Measurements from ENCODE around the gene THRAP3. TPM values are rescaled to one million over a fixed set of nuclear protein-coding genes. Genes with fewer than 3 reads are reported as not detected.
A peak's percentile ranks its signal among the peaks of the same experiment; 100 is the strongest.

The THRAP3 gene
- total and polyA plus RNA-seq, 4 experiments from 2014 or later, result 58.5 to 130 (median 113) TPM

DNA sequence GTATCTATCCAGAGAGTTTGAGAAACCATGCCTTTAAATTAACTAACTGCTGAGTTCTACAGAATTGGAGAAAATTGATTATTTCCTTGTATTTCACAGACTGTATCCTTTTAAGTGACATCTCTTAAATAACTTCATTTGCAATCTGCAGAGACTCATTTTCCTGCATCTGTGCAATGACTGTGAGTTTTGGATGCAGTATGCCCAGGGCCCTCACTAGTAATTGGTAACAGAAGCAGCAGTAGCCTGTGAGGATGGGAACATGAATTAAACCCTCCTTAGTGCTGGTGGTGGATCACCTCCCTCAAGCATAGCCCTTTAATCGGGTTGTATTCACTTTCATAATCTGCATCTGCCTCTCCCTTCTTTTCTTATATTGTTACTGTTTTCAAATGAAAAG, 60.3 kb downstream of the THRAP3 start:
- ChIA-PET POLR2A (ENCODE audit: partially characterized antibody) (interaction anchor here (2.1 kb wide), 1 partner anchor 135 kb away, joined by 15 read pairs; the partner anchor contains the start of gene TRAPPC3), CTCF (ENCODE audit: partially characterized antibody) (interaction anchor here (1.2 to 5.4 kb wide), 11 partner anchors 10 to 182 kb away, joined by 3 to 57 read pairs (median 9); partner anchors contain the start of genes MAP7D1 and TRAPPC3)
- peak overlapping the region in 5 of 7 donors; percentile 14 to 76 (median 40) for H3K27ac Mint-ChIP-seq

DNA sequence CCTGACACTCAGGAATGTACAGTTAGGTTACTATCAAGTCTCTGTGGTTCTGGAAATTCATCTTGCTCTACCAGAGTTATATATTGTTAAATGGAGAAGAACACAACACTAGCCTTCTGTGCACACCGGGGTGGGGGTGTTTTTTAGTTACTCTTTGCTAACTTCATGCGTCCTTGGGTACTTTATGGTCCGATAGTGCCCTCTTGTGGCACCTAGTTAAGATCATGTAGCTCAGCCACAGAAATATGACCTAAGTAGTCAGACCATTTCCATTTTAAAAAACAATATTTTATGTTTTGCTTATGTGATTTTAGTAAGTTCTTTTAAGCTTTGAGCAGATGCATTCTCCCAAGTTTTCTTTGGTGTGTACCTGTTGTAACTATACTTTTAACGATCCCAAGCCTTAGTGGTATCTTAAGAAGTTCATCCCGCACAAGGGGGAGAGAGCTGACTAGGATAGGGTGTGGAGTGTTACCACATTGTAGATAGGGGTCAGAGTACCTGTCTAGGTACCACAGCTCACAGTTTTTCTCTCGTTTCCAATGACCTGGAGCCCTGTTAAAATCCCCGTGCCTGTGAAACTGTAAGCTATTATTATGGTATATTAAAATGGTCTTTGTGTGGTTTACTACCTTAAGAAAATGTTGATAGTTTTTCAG, 61.3 kb downstream of the THRAP3 start:
- CTCF ChIA-PET (ENCODE audit: partially characterized antibody), result interaction anchor here (0.7 to 5.4 kb wide), 39 partner anchors 8 to 402 kb away, joined by 3 to 57 read pairs (median 4); partner anchors contain the start of genes AGO1, EVA1B, LSM10 and MAP7D1

More for the DNA sequence above, 60.3 kb downstream of the THRAP3 start:
- Mint-ChIP-seq H3K9me3 (no peaks in the 10 kb centered on the region), H3K4me1 (peaks cover 14 to 39% (median 24%) of the 10 kb centered on the region in 4 donors), H3K27me3 (no peaks in the 10 kb centered on the region), H3K36me3 (peaks cover 49 to 71% of the 10 kb centered on the region in 2 donors), H3K4me3 (no peak overlapping the region)
- H3K9me3 ChIP-seq (ENCODE audit: control insufficient read depth in 1 of 2, low read length in 2 of 2), result no peaks in the 10 kb centered on the region
- H3K36me3 ChIP-seq (ENCODE audit: insufficient read depth, low read length), result peaks cover 53% of the 10 kb centered on the region
- intact Hi-C loops (cut with micrococcal nuclease), result loop anchor here (10.0 kb wide), 1 partner anchor 400 kb away; the partner anchor contains the start of gene AGO1
- H3K27ac ChIP-seq (ENCODE audit: low read depth, low read length), result no peak overlapping the region
- H3K27me3 ChIP-seq (ENCODE audit: insufficient read depth, low read length), result no peaks in the 10 kb centered on the region
- H3K4me3 ChIP-seq (ENCODE audit: low read length in 2 of 2), result no peak overlapping the region
- DNase-seq, result no peak
- H3K4me1 ChIP-seq (ENCODE audit: insufficient read depth, low read length), result peaks cover 13% of the 10 kb centered on the region

DNA sequence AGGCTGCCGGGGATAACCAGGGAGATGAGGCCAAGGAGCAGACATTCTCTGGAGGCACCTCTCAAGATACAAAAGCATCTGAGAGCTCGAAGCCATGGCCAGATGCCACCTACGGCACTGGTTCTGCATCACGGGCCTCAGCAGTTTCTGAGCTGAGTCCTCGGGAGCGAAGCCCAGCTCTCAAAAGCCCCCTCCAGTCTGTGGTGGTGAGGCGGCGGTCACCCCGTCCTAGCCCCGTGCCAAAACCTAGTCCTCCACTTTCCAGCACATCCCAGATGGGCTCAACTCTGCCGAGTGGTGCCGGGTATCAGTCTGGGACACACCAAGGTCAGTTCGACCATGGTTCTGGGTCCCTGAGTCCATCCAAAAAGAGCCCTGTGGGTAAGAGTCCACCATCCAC, 62.6 kb downstream of the THRAP3 start:
- ChIA-PET CTCF (ENCODE audit: partially characterized antibody) (interaction anchor here (0.7 to 5.4 kb wide), 11 partner anchors 12 to 192 kb away, joined by 3 to 57 read pairs (median 3); partner anchors contain the start of genes MAP7D1 and TRAPPC3), POLR2A (ENCODE audit: partially characterized antibody) (interaction anchor here (1.1 to 2.1 kb wide), 2 partner anchors 100 to 137 kb away, joined by 3 to 15 read pairs; partner anchors contain the start of gene TRAPPC3)
- intact Hi-C loops (cut with micrococcal nuclease), result loop anchor here (10.0 kb wide), 1 partner anchor 402 kb away; the partner anchor contains the start of gene AGO1

More for the DNA sequence above, 61.3 kb downstream of the THRAP3 start:
- POLR2A ChIA-PET (ENCODE audit: partially characterized antibody), result interaction anchor here (0.6 to 2.1 kb wide), 5 partner anchors 61 to 150 kb away, joined by 3 to 15 read pairs (median 4); partner anchors contain the start of gene TRAPPC3
- no peak overlapping the region for H3K27ac ChIP-seq (ENCODE audit: low read depth, low read length)
- H3K9me3 ChIP-seq (ENCODE audit: control insufficient read depth in 1 of 2, low read length in 2 of 2), result no peaks in the 10 kb centered on the region
- peak overlapping the region; percentile 24 to 89 (median 76) for H3K27ac Mint-ChIP-seq
- intact Hi-C loops (cut with micrococcal nuclease), result loop anchor here (1.0 to 10.0 kb wide), 6 partner anchors 61 to 401 kb away; partner anchors contain the start of genes AGO1, THRAP3 and TRAPPC3
- no peak overlapping the region for H3K4me3 ChIP-seq (ENCODE audit: low read length in 2 of 2)
- H3K27me3 ChIP-seq (ENCODE audit: insufficient read depth, low read length), result no peaks in the 10 kb centered on the region
- DNase-seq, result peak; percentile 72 to 81 (median 75)
- no peaks in the 10 kb centered on the region for H3K9me3 Mint-ChIP-seq
- H3K27me3 Mint-ChIP-seq, result no peaks in the 10 kb centered on the region
- peaks cover 13% of the 10 kb centered on the region for H3K4me1 ChIP-seq (ENCODE audit: insufficient read depth, low read length)
- peak overlapping the region in 5 of 8 donors; percentile 5 to 41 (median 13) for H3K4me3 Mint-ChIP-seq
- peaks cover 8 to 29% (median 15%) of the 10 kb centered on the region in 4 donors for H3K4me1 Mint-ChIP-seq
- peaks cover 52 to 76% of the 10 kb centered on the region in 2 donors for H3K36me3 Mint-ChIP-seq
- H3K36me3 ChIP-seq (ENCODE audit: insufficient read depth, low read length), result peaks cover 60% of the 10 kb centered on the region

DNA sequence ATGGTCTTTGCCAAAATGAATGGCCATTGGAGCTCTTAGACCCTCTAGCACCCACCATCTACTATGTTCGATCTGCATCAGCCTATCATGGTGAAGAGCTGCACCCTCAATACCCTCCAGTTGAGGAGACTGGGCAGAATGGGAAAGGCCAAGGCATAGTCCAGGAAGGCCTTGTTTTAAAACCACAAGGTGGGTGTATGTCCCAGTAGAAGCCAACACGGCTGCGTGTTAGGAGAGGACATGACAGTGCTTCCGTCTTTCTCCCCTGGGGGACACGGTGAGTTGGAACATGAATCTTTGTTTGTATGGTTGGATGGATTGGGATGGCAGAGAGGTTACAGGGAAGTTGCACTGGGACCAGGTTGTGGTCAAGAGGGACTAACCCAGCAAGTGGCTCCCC, 63.4 kb downstream of the THRAP3 start:
- ChIA-PET POLR2A (ENCODE audit: partially characterized antibody) (no interaction called here), CTCF (ENCODE audit: partially characterized antibody) (interaction anchor here (0.5 to 5.4 kb wide), 11 partner anchors 11 to 192 kb away, joined by 3 to 57 read pairs (median 3); partner anchors contain the start of gene TRAPPC3)
- Histone ChIP-seq H3K27ac (ENCODE audit: low read depth, low read length) (no peak overlapping the region), H3K4me3 (ENCODE audit: low read length in 2 of 2) (no peak overlapping the region), H3K9me3 (ENCODE audit: control insufficient read depth in 1 of 2, low read length in 2 of 2) (no peaks in the 10 kb centered on the region), H3K4me1 (ENCODE audit: insufficient read depth, low read length) (peaks cover 13% of the 10 kb centered on the region), H3K27me3 (ENCODE audit: insufficient read depth, low read length) (no peaks in the 10 kb centered on the region), H3K36me3 (ENCODE audit: insufficient read depth, low read length) (peaks cover 74% of the 10 kb centered on the region)
- peaks cover 8 to 29% (median 15%) of the 10 kb centered on the region in 4 donors for H3K4me1 Mint-ChIP-seq
- DNase-seq, result no peak
- H3K36me3 Mint-ChIP-seq, result peaks cover 60 to 89% of the 10 kb centered on the region in 2 donors
- peak overlapping the region in 3 of 7 donors; percentile 36 to 87 (median 44) for H3K27ac Mint-ChIP-seq
- H3K9me3 Mint-ChIP-seq, result no peaks in the 10 kb centered on the region
- H3K4me3 Mint-ChIP-seq, result no peak overlapping the region
- no peaks in the 10 kb centered on the region for H3K27me3 Mint-ChIP-seq
- intact Hi-C loops (cut with micrococcal nuclease), result loop anchor here (10.0 kb wide), 1 partner anchor 403 kb away; the partner anchor contains the start of gene AGO1

More for the DNA sequence above, 62.6 kb downstream of the THRAP3 start:
- Mint-ChIP-seq H3K4me1 (peaks cover 8 to 32% (median 15%) of the 10 kb centered on the region in 4 donors), H3K36me3 (peaks cover 56 to 87% of the 10 kb centered on the region in 2 donors), H3K27me3 (no peaks in the 10 kb centered on the region), H3K27ac (peak overlapping the region in 3 of 7 donors; percentile 45 to 88 (median 74)), H3K9me3 (no peaks in the 10 kb centered on the region), H3K4me3 (no peak overlapping the region)
- Histone ChIP-seq H3K9me3 (ENCODE audit: control insufficient read depth in 1 of 2, low read length in 2 of 2) (no peaks in the 10 kb centered on the region), H3K27me3 (ENCODE audit: insufficient read depth, low read length) (no peaks in the 10 kb centered on the region), H3K27ac (ENCODE audit: low read depth, low read length) (no peak overlapping the region), H3K4me1 (ENCODE audit: insufficient read depth, low read length) (peaks cover 13% of the 10 kb centered on the region), H3K4me3 (ENCODE audit: low read length in 2 of 2) (no peak overlapping the region), H3K36me3 (ENCODE audit: insufficient read depth, low read length) (peaks cover 73% of the 10 kb centered on the region)
- no peak for DNase-seq

DNA sequence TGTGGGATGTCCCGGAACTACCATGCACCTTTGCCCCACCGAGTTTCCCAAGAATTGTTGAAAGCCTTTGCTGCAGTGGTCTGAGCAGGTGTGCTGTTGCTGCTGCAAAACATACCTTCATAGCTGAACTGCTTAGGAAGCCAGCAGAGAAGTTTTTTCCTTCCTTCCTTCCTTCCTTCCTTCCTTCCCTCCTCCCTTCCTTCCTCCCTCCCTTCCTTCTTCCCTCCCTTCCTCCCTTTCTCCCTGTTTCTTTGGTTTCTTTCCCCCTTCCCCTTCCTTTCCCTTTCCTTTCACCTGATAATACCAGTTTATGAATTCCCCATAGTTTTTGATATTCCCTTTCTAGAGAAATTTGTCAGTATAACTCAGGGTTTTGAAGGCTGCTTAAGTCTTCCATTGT, 71.1 kb downstream of the THRAP3 start:
- Mint-ChIP-seq H3K27me3 (no peaks in the 10 kb centered on the region), H3K36me3 (peaks cover 41 to 78% of the 10 kb centered on the region in 2 donors), H3K27ac (peak overlapping the region in 4 of 7 donors; percentile 13 to 81 (median 56)), H3K9me3 (no peaks in the 10 kb centered on the region), H3K4me3 (no peak overlapping the region), H3K4me1 (peaks cover 0 to 9% (median 3%) of the 10 kb centered on the region in 4 donors)
- intact Hi-C loops (cut with micrococcal nuclease), result no loop called here
- POLR2A ChIA-PET (ENCODE audit: partially characterized antibody), result no interaction called here
- Histone ChIP-seq H3K4me1 (ENCODE audit: insufficient read depth, low read length) (no peaks in the 10 kb centered on the region), H3K27ac (ENCODE audit: low read depth, low read length) (no peak overlapping the region), H3K27me3 (ENCODE audit: insufficient read depth, low read length) (no peaks in the 10 kb centered on the region), H3K36me3 (ENCODE audit: insufficient read depth, low read length) (peaks cover 62% of the 10 kb centered on the region), H3K9me3 (ENCODE audit: control insufficient read depth in 1 of 2, low read length in 2 of 2) (no peaks in the 10 kb centered on the region), H3K4me3 (ENCODE audit: low read length in 2 of 2) (no peak overlapping the region)
- CTCF ChIA-PET (ENCODE audit: partially characterized antibody), result interaction anchor here (0.6 to 3.6 kb wide), 2 partner anchors 10 to 167 kb away, joined by 3 to 18 read pairs; no protein-coding TSS in a partner anchor
- no peak for DNase-seq

DNA sequence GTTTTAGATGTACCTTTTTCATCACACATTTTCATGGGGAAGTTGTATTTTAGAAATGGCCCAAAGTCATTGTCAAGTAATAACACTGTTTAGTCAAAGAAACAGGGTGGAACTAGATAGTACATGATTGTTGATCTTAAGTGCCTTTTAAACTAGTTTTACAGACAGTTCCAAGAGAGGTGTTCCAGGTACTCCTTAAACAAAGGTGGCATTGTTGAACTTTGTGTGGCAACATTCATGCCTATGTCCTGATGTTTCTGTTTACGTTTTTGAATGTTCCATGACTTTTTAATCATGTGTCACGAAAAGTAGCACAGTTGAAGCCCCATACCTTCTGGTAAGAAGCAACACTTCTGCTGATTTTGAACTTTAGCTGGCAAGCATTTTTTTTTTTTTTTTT, 72.8 kb downstream of the THRAP3 start:
- H3K4me3 Mint-ChIP-seq, result no peak overlapping the region
- intact Hi-C loops (cut with micrococcal nuclease), result no loop called here
- no peaks in the 10 kb centered on the region for H3K27me3 Mint-ChIP-seq
- H3K36me3 ChIP-seq (ENCODE audit: insufficient read depth, low read length), result peaks cover 62% of the 10 kb centered on the region
- H3K27ac Mint-ChIP-seq, result peak overlapping the region in 2 of 7 donors; percentile 16 to 22
- no peaks in the 10 kb centered on the region for H3K9me3 Mint-ChIP-seq
- H3K4me1 ChIP-seq (ENCODE audit: insufficient read depth, low read length), result no peaks in the 10 kb centered on the region
- H3K36me3 Mint-ChIP-seq, result peaks cover 48 to 77% of the 10 kb centered on the region in 2 donors
- no peak overlapping the region for H3K27ac ChIP-seq (ENCODE audit: low read depth, low read length)
- no peak for DNase-seq
- no peaks in the 10 kb centered on the region for H3K9me3 ChIP-seq (ENCODE audit: control insufficient read depth in 1 of 2, low read length in 2 of 2)
- POLR2A ChIA-PET (ENCODE audit: partially characterized antibody), result interaction anchor here (2.0 kb wide), 1 partner anchor 10 kb away, joined by 5 read pairs; the partner anchor contains the start of gene SH3D21
- H3K27me3 ChIP-seq (ENCODE audit: insufficient read depth, low read length), result no peaks in the 10 kb centered on the region
- H3K4me3 ChIP-seq (ENCODE audit: low read length in 2 of 2), result no peak overlapping the region
- CTCF ChIA-PET (ENCODE audit: partially characterized antibody), result no interaction called here
- peaks cover 0 to 5% (median 3%) of the 10 kb centered on the region in 4 donors for H3K4me1 Mint-ChIP-seq
